ENCODE data around the gene AP1M1. TPM values are rescaled to one million over a fixed set of nuclear protein-coding genes. Genes with fewer than 3 reads are reported as not detected.

AP1M1 gene
- total RNA-seq, 1 donor from 2014 or later, result 85.5 TPM

- Mint-ChIP-seq H3K9me3 (ENCODE audit: unreplicated experiment) (no peaks in the 10 kb centered on the region), H3K4me1 (ENCODE audit: unreplicated experiment) (no peaks in the 10 kb centered on the region), H3K4me3 (ENCODE audit: unreplicated experiment) (no peak overlapping the region), H3K36me3 (ENCODE audit: unreplicated experiment) (no peaks in the 10 kb centered on the region), H3K27ac (ENCODE audit: unreplicated experiment) (no peak overlapping the region), H3K27me3 (ENCODE audit: unreplicated experiment) (peaks cover 25% of the 10 kb centered on the region)
- TF ChIP-seq, protein P1, sequence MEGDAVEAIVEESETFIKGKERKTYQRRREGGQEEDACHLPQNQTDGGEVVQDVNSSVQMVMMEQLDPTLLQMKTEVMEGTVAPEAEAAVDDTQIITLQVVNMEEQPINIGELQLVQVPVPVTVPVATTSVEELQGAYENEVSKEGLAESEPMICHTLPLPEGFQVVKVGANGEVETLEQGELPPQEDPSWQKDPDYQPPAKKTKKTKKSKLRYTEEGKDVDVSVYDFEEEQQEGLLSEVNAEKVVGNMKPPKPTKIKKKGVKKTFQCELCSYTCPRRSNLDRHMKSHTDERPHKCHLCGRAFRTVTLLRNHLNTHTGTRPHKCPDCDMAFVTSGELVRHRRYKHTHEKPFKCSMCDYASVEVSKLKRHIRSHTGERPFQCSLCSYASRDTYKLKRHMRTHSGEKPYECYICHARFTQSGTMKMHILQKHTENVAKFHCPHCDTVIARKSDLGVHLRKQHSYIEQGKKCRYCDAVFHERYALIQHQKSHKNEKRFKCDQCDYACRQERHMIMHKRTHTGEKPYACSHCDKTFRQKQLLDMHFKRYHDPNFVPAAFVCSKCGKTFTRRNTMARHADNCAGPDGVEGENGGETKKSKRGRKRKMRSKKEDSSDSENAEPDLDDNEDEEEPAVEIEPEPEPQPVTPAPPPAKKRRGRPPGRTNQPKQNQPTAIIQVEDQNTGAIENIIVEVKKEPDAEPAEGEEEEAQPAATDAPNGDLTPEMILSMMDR (IDR thresholded peaks at IDR 0.05), result no peak
- DNase-seq (ENCODE audit: extremely low spot score, unreplicated experiment), result no peak
Observed at GRCh38 chr19:16258440-16258903, 60.8 kb downstream of the AP1M1 start.

DNA sequence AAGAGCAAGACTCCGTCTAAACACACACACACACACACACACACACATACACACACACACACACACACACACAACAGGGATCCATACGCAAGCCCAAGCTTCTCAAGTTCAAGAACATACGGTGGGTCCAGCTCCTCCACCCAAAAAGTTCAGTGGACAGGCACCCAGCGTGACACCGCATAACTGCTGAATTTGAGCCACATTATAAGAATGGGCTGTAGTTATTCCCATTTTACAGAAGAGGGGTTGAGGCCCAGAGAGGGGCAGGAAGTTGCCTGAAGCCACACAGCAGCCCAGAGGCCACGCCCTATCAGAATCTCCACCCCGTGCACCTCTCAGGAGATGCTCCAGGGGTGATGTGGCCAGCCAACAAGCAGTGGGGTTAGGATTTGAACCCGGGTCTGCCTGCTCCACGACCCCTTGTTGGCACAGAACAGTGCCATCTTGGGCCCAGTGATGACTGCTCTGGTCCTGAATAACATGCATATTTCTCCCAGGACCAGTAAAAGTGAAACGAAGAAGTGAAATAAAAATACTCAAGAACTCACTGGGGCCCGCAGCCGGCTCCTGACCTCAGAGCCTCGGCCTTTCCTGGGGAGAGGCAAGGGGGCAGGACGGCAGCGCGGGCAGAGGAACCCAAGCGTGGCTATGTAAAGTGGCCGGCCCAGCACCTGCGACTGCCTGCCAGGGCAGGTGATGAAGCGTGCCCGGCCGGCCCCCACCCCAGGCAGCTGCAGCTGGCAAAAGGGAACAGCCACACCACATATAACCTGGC lies 61.9 kb downstream of the AP1M1 start:
- no peaks in the 10 kb centered on the region for H3K9me3 Mint-ChIP-seq (ENCODE audit: unreplicated experiment)
- no peaks in the 10 kb centered on the region for H3K4me1 Mint-ChIP-seq (ENCODE audit: unreplicated experiment)
- H3K36me3 Mint-ChIP-seq (ENCODE audit: unreplicated experiment), result no peaks in the 10 kb centered on the region
- H3K4me3 Mint-ChIP-seq (ENCODE audit: unreplicated experiment), result no peak overlapping the region
- no peak overlapping the region for H3K27ac Mint-ChIP-seq (ENCODE audit: unreplicated experiment)
- TF ChIP-seq, protein P1 (IDR thresholded peaks at IDR 0.05), result no peak
- DNase-seq (ENCODE audit: extremely low spot score, unreplicated experiment), result no peak
- H3K27me3 Mint-ChIP-seq (ENCODE audit: unreplicated experiment), result peaks cover 25% of the 10 kb centered on the region

DNA sequence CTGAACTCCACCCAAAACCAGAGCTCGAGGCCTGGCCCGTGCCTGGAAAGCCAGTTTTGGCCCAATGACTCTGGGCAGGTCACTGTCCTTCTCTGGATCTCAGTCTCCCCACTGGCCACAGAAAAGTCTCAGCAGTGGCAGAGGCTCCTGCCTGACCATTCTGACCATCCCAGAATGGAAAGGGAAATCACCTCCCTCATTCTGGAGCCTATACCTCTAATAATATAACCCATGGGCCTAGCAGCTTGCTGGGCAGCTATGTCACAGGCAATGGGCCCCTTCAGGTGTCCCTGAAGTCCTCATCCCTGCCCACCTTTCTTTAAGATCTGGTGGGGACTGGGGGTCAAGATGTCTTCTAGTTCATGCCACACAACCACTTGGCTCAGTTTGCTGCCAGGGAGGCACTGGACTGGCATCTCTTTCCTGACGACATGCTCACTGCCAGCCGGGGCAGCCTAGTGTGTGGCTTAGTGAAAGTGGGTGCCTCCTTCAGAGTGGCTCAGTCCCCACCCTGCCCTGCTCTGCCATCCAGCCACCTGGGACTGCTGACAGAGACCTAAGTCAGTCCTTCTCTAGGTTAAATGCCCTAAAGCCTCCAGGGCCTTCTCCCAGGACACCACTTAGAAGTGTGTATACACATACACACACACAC lies 62.6 kb downstream of the AP1M1 start:
- Mint-ChIP-seq H3K4me1 (ENCODE audit: unreplicated experiment) (no peaks in the 10 kb centered on the region), H3K4me3 (ENCODE audit: unreplicated experiment) (no peak overlapping the region), H3K27ac (ENCODE audit: unreplicated experiment) (no peak overlapping the region), H3K36me3 (ENCODE audit: unreplicated experiment) (no peaks in the 10 kb centered on the region), H3K27me3 (ENCODE audit: unreplicated experiment) (peaks cover 30% of the 10 kb centered on the region), H3K9me3 (ENCODE audit: unreplicated experiment) (no peaks in the 10 kb centered on the region)
- DNase-seq (ENCODE audit: extremely low spot score, unreplicated experiment), result no peak
- TF ChIP-seq, protein P1 (IDR thresholded peaks at IDR 0.05), result no peak

DNA sequence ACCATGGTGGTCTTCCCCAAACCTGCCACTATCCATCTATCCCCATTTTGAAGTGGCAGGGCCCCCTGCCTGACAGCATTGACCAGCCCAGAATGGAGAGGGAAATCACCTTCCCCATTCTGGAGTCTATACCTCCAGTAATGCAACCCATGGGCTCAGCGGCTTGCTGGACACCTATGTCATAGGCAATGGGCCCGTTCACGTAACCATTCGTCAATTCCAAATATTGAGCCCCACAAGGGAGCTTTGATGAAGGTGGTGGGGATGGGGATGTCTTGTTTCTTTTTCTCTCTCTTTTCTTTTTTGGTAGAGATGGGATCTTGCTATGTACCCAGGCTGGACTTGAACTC lies 63.1 kb downstream of the AP1M1 start:
- Mint-ChIP-seq H3K9me3 (ENCODE audit: unreplicated experiment) (no peaks in the 10 kb centered on the region), H3K4me3 (ENCODE audit: unreplicated experiment) (no peak overlapping the region), H3K27me3 (ENCODE audit: unreplicated experiment) (peaks cover 30% of the 10 kb centered on the region), H3K27ac (ENCODE audit: unreplicated experiment) (no peak overlapping the region), H3K36me3 (ENCODE audit: unreplicated experiment) (no peaks in the 10 kb centered on the region), H3K4me1 (ENCODE audit: unreplicated experiment) (no peaks in the 10 kb centered on the region)
- DNase-seq (ENCODE audit: extremely low spot score, unreplicated experiment), result no peak
- TF ChIP-seq, protein P1 (IDR thresholded peaks at IDR 0.05), result no peak

DNA sequence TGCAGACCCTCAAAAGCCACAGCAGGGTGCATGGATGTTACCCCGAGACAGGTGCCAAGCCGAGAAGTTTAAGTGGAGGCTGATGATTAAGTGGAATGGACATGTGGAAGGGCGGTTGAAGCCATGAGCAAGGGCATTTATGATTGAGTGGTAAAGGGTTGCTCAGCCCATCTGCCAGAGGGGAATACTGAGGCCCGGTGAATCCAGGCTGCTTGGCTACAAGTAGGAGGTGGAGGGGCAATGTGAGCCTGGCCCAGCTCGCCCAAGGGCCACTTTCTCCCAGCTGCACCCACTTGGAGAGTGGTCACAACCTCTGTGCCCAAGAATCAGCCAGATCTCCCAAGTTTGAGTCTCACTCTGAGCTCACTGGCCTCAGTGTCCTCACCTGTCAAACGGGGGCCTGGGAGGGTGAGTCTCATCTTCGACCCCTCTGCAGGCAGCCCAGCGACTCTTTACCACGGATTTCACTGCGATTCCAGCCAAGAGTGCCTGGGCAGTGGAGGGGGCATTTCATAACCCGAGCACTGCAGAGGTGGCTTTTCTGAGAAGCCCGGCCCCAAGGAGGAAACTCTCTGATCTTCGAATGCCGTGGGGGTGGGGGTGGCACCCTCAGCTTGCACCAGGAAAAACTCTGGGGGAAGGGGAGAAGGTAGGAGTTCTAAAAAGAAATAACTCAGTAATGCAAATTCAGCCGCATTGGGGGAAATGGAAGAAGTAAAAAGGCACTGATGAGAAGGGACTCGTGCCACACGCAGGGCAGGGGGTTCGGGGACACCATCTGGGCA lies 64.1 kb downstream of the AP1M1 start:
- Mint-ChIP-seq H3K27ac (ENCODE audit: unreplicated experiment) (no peak overlapping the region), H3K27me3 (ENCODE audit: unreplicated experiment) (peaks cover 30% of the 10 kb centered on the region), H3K4me3 (ENCODE audit: unreplicated experiment) (no peak overlapping the region), H3K4me1 (ENCODE audit: unreplicated experiment) (no peaks in the 10 kb centered on the region), H3K9me3 (ENCODE audit: unreplicated experiment) (no peaks in the 10 kb centered on the region), H3K36me3 (ENCODE audit: unreplicated experiment) (no peaks in the 10 kb centered on the region)
- TF ChIP-seq, protein P1 (IDR thresholded peaks at IDR 0.05), result no peak
- DNase-seq (ENCODE audit: extremely low spot score, unreplicated experiment), result no peak

Data from osteocyte (in vitro differentiated cells).